ENCODE data around the gene ZNF253. TPM values are rescaled to one million over a fixed set of nuclear protein-coding genes. Genes with fewer than 3 reads are reported as not detected.

Gene ZNF253
- polyA plus RNA-seq, 1 donor (not counting 4 experiments of a cell fraction or from before 2014, with no cell fraction given) = 2.3 TPM

DNA sequence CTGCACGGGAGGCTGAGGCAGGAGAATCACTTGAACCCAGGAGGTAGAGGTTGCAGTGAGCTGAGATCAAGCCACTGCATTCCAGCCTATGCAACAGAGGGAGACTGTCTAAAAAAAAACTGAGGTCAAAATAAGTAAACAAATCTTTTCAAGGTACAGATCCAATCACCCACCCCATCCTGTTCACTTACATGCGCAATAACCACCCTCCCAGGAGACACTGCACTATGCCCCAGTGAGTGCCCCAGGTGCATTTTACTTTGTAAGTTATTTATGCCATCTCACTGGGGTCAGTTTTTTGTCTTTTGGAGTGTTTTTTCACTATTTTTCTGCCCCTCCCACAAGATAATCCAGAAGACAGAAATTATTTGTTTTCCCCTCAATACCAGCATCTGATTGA is 6.9 kb upstream of the ZNF253 start:
- no peak overlapping the region for H3K9ac ChIP-seq (ENCODE audit: control insufficient read depth, extremely low read depth, insufficient read depth, low read length)
- no peak overlapping the region for H3K4me2 ChIP-seq (ENCODE audit: control insufficient read depth, extremely low read depth, insufficient read depth, low read depth, low read length)
- no peaks in the 10 kb centered on the region for H3K4me1 ChIP-seq (ENCODE audit: control insufficient read depth, extremely low read depth, insufficient read depth, low read length)
- no peaks in the 10 kb centered on the region for H3K9me1 ChIP-seq (ENCODE audit: control insufficient read depth, extremely low read depth, insufficient read depth, low read length)
- TF ChIP-seq EZH2 (IDR thresholded peaks at IDR 0.05; ENCODE audit: low read length) = no peak
- TF ChIP-seq, protein P1, sequence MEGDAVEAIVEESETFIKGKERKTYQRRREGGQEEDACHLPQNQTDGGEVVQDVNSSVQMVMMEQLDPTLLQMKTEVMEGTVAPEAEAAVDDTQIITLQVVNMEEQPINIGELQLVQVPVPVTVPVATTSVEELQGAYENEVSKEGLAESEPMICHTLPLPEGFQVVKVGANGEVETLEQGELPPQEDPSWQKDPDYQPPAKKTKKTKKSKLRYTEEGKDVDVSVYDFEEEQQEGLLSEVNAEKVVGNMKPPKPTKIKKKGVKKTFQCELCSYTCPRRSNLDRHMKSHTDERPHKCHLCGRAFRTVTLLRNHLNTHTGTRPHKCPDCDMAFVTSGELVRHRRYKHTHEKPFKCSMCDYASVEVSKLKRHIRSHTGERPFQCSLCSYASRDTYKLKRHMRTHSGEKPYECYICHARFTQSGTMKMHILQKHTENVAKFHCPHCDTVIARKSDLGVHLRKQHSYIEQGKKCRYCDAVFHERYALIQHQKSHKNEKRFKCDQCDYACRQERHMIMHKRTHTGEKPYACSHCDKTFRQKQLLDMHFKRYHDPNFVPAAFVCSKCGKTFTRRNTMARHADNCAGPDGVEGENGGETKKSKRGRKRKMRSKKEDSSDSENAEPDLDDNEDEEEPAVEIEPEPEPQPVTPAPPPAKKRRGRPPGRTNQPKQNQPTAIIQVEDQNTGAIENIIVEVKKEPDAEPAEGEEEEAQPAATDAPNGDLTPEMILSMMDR (optimal IDR thresholded peaks at IDR 0.05 in 1 of 3, IDR thresholded peaks at IDR 0.05 in 1 of 3, conservative IDR thresholded peaks at IDR 0.05 in 1 of 3; ENCODE audit: extremely low read depth in 1 of 3, insufficient read depth in 2 of 3, low read length in 3 of 3) = no peak
- H3K4me3 ChIP-seq (ENCODE audit: control insufficient read depth in 2 of 3, extremely low read depth in 1 of 3, insufficient read depth in 2 of 3, low read depth in 1 of 3, low read length in 3 of 3) = no peak overlapping the region
- dilution Hi-C loops (cut with MboI; ENCODE audit: extremely low pct_ligation_motif_present, low sequenced_read_pairs) = no loop called here
- no peaks in the 10 kb centered on the region for H3K27me3 ChIP-seq (ENCODE audit: control insufficient read depth, extremely low read depth, insufficient read depth, low read length)
- H2AFZ ChIP-seq (ENCODE audit: control insufficient read depth, low read length) = no peak overlapping the region
- no peaks in the 10 kb centered on the region for H4K20me1 ChIP-seq (ENCODE audit: control insufficient read depth, extremely low read depth, insufficient read depth, low read length)
- peaks cover 4% of the 10 kb centered on the region for H3K9me3 ChIP-seq (ENCODE audit: control insufficient read depth, low read depth, low read length)
- FAIRE-seq (no peak), DNase-seq (ENCODE audit: low read depth, low spot score) (no peak)
- no peaks in the 10 kb centered on the region for H3K36me3 ChIP-seq (ENCODE audit: control insufficient read depth in 2 of 2, extremely low read depth in 1 of 2, insufficient read depth in 2 of 2, low read length in 2 of 2)
- H3K79me2 ChIP-seq (ENCODE audit: control insufficient read depth, insufficient read depth, low read length) = no peaks in the 10 kb centered on the region
- H3K27ac ChIP-seq (ENCODE audit: control insufficient read depth, insufficient read depth, low read length) = no peak overlapping the region

DNA sequence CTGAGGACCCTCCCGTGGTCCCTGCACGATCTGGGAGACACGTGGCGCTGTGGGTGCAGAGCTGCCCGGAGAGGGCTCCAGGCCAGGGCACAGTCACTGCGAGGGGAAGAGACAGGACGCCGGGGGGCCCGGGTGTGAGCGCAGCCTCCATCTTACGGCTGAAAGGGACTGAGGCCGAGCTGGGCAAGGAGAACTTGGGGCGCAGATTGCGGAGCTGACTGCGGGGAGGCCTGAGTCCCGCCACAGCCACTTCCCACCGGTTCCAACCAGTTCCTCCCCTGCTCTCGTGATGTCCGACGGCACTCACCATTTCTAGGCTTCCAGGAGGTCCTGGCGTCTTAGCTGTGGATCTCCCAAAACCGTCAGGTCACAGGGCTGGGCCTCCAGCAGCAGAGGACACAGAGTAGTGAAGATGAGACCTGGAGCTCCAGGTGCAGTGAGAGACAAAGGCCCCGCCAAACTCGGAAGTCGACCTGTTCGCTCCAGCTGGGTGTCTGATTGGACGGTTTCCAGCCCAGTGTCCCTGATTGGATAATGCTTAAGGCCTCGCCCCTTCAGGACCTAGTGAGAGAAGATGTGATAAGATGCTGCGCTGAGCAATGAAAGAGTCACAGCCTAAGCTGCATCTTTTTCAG is 4.8 kb upstream of the ZNF253 start:
- no peak overlapping the region for H3K27ac ChIP-seq (ENCODE audit: control insufficient read depth, insufficient read depth, low read length)
- no peaks in the 10 kb centered on the region for H3K9me1 ChIP-seq (ENCODE audit: control insufficient read depth, extremely low read depth, insufficient read depth, low read length)
- H4K20me1 ChIP-seq (ENCODE audit: control insufficient read depth, extremely low read depth, insufficient read depth, low read length) = no peaks in the 10 kb centered on the region
- peaks cover 4% of the 10 kb centered on the region for H3K9me3 ChIP-seq (ENCODE audit: control insufficient read depth, low read depth, low read length)
- H3K9ac ChIP-seq (ENCODE audit: control insufficient read depth, extremely low read depth, insufficient read depth, low read length) = no peak overlapping the region
- no peaks in the 10 kb centered on the region for H3K27me3 ChIP-seq (ENCODE audit: control insufficient read depth, extremely low read depth, insufficient read depth, low read length)
- dilution Hi-C loops (cut with MboI; ENCODE audit: extremely low pct_ligation_motif_present, low sequenced_read_pairs) = no loop called here
- H3K36me3 ChIP-seq (ENCODE audit: control insufficient read depth in 2 of 2, extremely low read depth in 1 of 2, insufficient read depth in 2 of 2, low read length in 2 of 2) = no peaks in the 10 kb centered on the region
- TF ChIP-seq, protein P1 (optimal IDR thresholded peaks at IDR 0.05 in 1 of 3, IDR thresholded peaks at IDR 0.05 in 1 of 3, conservative IDR thresholded peaks at IDR 0.05 in 1 of 3; ENCODE audit: extremely low read depth in 1 of 3, insufficient read depth in 2 of 3, low read length in 3 of 3) = no peak
- no peak for TF ChIP-seq EZH2 (IDR thresholded peaks at IDR 0.05; ENCODE audit: low read length)
- no peaks in the 10 kb centered on the region for H3K4me1 ChIP-seq (ENCODE audit: control insufficient read depth, extremely low read depth, insufficient read depth, low read length)
- FAIRE-seq (no peak), DNase-seq (ENCODE audit: low read depth, low spot score) (no peak)
- H3K79me2 ChIP-seq (ENCODE audit: control insufficient read depth, insufficient read depth, low read length) = no peaks in the 10 kb centered on the region
- no peak overlapping the region for H3K4me3 ChIP-seq (ENCODE audit: control insufficient read depth in 2 of 3, extremely low read depth in 1 of 3, insufficient read depth in 2 of 3, low read depth in 1 of 3, low read length in 3 of 3)
- peak overlapping the region; percentile 44 for H2AFZ ChIP-seq (ENCODE audit: control insufficient read depth, low read length)
- H3K4me2 ChIP-seq (ENCODE audit: control insufficient read depth, extremely low read depth, insufficient read depth, low read depth, low read length) = no peak overlapping the region
